NOMO-1 treated with dmso at 0.1 percent for 144 hours (cell line): Measurements from ENCODE around the gene INTS7.

Source experiments
- DNase-seq: peaks from one replicate; lab custom pipeline; 2025; ENCODE audit not compliant: unreplicated experiment; lab: John Stamatoyannopoulos, UW

The INTS7 gene

GRCh38 chr1:211908951-211909350, 126.4 kb downstream of the INTS7 start:
- DNase-seq, result no peak

- peak; percentile 57 for DNase-seq
Measured at GRCh38 chr1:211908453-211908852, 126.9 kb downstream of the INTS7 start.

- DNase-seq, result no peak
Measured at GRCh38 chr1:211903490-211904245, 131.7 kb downstream of the INTS7 start.

- DNase-seq, result no peak
Measured at GRCh38 chr1:211902624-211903291, 132.6 kb downstream of the INTS7 start.

- DNase-seq, result no peak
Measured at GRCh38 chr1:211901945-211902344, 133.4 kb downstream of the INTS7 start.

- DNase-seq, result no peak
Measured at GRCh38 chr1:211900441-211900840, 134.9 kb downstream of the INTS7 start.

- no peak for DNase-seq
Measured at GRCh38 chr1:211896958-211897357, 138.4 kb downstream of the INTS7 start.

- no peak for DNase-seq
Measured at GRCh38 chr1:211895126-211895759, 140.1 kb downstream of the INTS7 start.

GRCh38 chr1:211894312-211894711, 141.0 kb downstream of the INTS7 start:
- no peak for DNase-seq

GRCh38 chr1:211893260-211893659, 142.1 kb downstream of the INTS7 start:
- DNase-seq, result no peak

GRCh38 chr1:211892577-211892976, 142.8 kb downstream of the INTS7 start:
- no peak for DNase-seq

- DNase-seq, result no peak
Measured at GRCh38 chr1:211891708-211892107, 143.6 kb downstream of the INTS7 start.
